COR-L47 (cell line): ENCODE data around the gene CLDN11.

ENCODE experiments used
- DNase-seq: peaks from one replicate; lab custom pipeline; 2025; lab: John Stamatoyannopoulos, UW

The CLDN11 gene

DNA sequence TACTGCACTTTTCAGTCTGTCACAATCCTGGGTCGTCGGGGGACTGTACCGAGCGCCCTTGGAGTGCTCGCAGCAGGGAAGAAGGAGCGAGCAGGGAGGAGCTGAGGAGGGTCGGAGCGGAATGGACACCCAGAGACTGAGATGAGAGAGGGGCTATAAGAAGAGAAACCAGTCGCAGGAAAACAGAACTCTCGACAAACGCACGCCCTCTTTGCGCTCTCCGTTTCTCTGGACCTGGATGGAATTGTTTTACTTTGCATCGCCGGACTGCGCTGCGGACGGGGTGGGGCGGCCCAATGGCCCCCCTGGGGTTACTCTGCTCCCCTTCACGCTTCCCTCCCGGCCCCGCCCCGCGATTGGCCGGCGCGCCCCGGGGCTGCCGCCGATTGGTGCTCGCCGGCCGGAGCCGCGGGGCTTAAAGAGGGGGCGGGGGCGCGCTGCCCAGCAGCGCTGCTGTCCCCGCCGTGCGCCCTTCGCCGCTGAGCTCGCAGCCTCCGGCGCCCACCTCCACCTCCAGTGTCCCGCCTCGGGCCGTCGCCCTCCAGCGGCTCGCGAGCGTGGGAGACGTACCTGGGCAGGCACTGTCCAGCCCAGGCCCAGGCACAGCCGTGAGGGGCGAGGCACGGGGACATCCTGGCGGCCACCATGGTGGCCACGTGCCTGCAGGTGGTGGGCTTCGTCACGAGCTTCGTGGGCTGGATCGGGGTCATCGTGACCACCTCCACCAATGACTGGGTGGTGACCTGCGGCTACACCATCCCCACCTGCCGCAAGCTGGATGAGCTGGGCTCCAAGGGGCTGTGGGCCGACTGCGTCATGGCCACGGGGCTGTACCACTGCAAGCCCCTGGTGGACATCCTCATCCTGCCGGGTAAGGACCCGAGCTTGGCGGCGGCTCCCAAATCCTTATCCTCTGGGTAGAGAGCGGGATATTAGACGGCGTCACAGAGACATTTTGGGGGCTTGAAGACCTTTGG, at the start of gene CLDN11:
Gene CLDN11 (plus strand): TSS at position 447 of the 977 bp plus-strand sequence. CDS start 199 bp downstream, at position 646.
- DNase-seq, result peak; percentile 38

DNA sequence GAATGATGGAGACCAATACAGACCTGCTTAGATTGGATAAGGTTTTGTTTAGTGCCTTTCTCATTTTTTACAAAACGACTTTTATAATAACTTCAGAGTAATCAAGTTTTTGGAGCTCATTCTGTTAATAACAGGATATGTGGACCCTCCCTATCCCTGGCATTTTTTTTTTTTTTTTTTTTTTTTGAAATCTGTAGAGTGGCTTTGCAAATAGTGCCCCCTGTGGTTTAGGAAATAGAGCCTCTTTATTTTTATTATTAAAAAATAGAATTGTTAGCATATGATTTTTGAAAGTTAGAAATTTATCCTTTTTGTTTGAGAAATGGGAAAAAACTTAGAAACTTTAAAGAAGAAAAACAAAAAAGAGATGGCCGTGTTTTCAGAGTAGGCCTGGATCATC, 49.7 kb upstream of the CLDN11 start:
- DNase-seq, result no peak

DNA sequence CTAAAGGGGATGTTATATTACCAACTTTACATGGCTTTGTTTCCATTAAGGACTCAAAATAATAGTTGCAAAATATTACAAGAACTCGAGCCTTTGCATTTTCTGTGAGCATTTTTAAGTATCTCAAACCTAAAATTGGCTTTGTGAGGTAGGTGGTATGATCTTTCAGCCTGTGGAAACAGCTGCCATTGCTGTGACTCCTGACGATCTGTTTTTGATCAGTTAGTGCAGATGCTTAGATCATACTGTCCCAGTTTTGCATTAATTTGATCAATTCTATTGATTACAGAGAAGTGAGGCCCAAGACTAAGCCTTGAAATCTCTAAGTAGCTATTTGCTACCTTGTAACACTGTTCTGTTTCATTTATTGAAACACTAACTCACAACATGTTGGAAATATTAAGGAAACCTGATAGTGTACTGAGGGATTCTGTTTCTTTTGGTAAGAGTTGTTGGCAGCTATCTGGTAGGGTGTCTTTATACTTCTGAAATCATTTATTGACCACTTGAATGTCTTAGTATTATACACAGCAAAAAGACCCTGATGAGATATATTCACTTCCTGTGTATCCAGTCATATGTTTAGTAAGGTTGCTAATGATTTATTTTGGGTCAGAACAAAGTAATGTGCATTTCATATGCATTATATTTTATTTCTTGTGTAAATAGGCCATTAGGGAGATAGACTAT, 46.3 kb upstream of the CLDN11 start:
- DNase-seq, result no peak

DNA sequence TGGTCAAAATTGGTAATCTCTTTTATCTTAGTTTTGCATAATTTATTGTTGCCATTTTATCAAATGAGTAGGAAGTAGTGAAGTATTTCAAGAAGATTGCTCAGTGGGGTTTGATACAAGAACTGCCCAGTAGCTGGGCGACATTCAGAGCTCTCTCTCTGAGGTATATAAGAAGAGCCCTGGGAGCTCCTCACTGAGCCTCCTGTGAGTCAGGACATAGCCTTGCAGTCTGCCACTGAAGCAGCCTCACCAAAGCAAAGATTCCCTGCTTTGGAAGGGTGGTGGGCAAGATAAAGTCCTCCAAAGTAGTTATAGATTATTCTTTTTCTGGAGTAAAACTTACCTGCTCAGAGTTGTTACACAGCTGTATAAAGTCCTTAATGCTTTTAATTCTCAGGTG, 35.1 kb upstream of the CLDN11 start:
- no peak for DNase-seq

DNA sequence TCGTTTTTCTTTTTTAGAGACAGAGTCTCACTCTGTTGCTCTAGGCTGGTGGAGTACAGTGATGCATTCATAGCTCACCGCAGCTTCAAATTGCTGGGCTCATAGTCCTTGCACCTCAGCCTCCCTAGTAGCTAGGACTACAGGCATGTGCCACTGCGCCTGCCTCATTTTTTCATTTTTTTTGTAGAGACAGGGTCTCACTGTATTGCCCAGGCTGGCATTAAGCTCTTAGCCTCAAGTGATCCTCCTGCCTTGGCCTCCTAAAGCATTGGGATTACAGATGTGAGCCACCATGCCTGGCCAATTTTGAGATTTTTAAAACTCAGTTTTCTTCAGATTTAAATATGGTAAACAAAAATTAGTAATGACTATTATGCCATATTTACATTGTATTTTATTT, 32.2 kb upstream of the CLDN11 start:
- no peak for DNase-seq

DNA sequence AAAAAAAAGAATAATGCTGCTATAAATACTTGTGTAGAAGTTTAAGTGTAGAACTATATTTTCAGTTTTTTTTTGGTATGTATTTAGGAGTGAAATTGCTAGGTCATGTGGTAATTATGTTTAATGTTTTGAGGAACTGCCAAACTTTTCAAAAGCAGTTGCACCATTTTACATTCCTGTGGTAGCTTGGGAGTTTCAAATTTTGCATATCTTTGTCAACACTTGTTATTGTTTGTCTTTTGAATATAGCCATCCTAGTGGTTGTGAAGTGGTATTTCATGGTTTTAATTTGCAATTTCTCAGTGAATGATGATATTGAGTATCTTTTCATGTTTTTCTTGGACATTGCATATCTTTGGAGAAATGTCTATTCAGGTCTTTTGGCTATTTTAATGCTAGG, 30.7 kb upstream of the CLDN11 start:
- no peak for DNase-seq

DNA sequence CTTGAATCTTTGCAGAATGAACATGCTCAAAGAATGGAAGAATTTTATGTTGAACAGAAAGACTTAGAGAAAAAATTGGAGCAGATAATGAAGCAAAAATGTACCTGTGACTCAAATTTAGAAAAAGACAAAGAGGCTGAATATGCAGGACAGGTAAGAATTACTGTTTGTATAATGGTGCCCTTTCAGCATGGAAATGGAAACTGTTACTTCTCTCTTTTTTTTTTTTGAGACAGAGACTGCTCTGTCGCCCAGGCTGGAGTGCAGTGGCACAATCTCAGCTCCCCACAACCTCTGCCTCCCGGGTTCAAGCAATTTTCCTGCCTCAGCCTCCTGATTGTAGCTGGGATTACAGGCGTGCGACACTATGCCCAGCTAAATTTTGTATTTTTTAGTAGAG, 27.6 kb upstream of the CLDN11 start:
- DNase-seq, result no peak

DNA sequence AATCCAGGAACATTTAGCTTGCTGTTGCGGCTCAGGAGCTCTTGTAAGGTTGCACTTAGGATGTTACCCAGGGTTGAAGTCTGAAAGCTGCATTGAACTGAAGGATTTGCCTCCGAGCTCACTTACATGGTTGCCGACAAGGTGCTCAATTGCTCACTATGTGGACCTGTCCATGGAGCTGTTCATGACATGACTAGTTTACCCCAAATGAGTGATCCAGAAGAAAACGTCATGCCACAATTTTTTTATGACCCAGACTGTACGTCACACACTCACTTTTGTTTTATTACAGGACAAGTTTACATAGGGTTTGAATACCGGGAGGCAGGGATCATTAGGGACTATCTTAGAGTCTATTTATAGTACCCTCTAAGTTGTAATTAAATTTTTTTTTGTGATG, 21.0 kb upstream of the CLDN11 start:
- no peak for DNase-seq

DNA sequence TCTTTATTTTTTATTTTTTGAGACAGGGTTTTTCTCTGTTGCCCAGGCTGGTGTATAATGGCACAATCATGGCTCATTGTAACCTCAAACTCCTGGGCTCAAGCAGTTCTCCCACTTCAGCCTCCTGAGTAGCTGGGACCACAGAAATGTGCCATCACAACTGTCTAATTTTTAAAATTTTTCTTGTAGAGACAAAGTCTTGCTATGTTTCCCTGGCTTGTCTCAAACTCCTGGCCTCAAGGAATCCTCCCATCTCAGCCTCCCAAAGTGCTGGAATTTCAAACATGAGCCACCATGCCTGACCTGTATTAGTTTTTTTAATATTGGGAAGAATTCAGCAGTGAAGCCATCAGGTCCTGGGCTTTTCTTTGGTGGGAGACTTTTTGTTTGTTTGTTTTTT, 13.6 kb upstream of the CLDN11 start:
- no peak for DNase-seq

DNA sequence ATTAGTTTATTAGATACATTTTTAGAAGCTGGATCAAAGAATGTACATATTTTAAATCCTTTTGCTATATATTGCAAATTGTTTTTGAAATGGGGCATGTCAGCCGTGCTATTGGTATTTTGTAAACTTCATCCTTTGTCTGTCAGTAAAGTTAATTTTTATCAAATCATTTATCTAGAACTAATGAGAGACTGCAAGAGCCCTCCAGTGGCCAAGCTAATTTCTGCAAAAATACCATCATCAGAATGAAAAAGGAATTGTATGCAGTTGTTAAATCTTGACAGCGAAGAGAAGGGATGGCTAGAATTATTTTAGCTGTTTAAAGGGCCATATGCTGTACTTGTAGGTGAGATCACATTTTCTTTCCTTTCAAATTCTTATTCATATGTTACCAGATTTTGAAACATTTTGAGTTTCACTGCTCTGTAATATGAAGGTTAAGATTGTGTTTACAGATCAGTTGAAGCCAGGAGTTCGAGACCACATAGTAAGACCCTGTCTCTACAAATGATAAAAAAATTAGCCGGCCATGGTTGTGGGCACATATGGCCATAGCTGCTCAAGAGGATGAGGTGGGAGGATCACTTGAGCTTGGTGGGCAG, 8.1 kb upstream of the CLDN11 start:
- DNase-seq, result peak; percentile 42

DNA sequence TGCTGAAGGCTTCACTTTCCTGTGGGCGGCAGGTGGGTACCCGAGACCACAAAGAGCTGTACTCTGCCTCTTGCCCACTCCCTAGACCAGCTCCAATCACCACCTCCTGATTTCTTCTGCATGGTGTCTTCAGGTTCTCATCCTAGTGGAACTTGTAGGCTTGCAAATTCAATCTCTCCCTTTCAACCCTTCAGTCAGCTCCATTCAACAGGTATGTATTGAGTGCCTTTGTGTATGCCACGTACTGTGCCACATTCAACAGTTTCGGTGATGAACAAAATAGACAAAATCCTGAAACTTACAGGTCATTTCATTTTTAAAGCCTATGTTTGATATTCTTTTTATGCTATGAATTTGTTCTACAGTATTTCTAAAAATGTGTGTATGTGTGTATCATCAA, 5.4 kb upstream of the CLDN11 start:
- DNase-seq, result no peak

DNA sequence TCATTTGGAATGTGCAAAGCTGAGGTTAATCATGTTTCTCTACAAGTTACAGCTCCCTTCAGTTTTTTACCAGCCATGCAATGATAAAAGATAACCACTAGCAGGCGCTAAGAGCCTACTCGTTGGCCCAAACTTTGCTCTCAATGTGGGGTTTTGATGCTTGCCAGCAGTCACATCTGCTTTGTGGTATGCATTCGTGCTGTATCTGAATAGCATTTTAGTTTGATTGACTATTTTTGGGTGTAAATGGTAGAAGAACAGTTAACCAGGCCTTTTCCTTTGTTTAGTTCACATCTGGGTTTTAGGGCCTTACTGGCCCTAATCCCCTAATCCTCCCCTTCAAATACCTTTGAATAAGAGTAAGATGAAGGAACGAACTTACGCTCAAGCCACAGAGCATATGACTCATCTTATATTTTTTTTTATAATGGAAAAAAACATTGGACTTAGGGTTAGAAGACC, 4.4 kb upstream of the CLDN11 start:
- DNase-seq, result peak; percentile 74

DNA sequence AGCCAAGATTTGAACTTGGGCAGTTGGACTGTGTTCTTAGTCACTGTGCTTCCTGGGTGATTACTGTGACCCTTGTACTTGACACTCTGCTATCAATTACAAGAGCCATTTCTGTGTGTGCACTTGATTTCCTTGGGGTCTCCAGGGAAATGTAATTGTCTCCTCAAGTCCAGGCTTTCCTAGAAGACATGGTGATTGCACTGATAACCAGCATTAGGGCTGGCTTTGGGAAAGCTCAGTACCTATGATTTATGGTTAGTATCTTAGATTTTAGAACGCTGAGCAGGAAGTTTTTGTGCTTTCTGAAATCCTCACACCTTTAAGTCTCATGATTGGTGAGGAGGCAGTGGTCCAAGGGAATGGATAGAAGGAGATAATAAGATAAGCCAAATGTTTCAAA, 1.6 kb upstream of the CLDN11 start:
- DNase-seq, result no peak

DNA sequence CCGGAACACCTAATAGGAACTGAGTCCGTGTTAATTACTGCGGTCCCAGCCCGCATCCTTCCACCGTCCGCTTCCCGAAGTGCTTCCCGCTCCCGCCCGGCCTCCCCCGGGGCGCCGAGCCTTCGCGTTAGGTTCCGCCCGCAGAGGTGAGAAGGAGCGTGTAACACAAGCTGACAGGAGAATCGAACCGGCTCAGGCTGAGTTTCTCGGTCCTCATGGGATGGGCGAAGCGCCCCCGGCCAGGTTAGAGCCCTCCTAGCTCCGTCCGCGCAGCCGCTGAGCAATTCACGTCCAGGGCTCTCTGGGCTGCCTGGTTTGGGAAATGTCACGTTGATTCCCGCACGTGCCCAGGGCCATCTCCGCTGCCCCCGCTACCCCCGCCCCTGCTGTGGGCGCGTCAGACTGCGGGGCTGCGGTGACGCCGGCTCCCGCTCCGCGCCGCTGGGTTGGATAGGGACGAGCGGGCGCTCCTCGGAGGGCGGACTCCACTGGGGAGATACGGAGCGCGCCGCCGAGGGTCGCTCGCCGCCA, 954 bp downstream of the CLDN11 start:
- DNase-seq, result no peak

DNA sequence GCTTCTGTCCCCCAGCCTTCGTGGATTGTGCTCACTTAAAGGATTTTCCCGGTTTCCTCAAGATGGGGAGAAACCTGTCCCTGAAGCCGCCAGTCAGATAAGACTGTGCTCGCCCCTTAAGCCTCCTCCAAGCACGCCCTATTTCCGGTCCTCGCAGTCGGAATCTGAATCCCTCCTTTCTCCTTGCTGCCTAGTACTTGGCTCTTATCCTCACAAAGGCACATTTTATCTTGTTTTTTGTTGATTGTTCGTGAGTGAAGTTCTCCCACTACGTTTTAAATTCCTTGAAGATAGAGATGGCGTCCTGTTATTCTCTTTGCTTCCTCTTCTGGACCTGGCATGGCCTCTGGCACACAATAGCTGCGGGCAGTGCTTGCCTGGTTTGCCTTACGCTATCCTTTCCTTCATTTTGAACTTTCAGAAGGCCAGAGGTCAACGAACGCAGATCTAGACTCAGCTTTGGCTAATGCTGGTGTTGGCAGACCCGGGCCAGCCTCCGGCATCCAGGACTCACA, 1.7 kb downstream of the CLDN11 start:
- DNase-seq, result no peak

DNA sequence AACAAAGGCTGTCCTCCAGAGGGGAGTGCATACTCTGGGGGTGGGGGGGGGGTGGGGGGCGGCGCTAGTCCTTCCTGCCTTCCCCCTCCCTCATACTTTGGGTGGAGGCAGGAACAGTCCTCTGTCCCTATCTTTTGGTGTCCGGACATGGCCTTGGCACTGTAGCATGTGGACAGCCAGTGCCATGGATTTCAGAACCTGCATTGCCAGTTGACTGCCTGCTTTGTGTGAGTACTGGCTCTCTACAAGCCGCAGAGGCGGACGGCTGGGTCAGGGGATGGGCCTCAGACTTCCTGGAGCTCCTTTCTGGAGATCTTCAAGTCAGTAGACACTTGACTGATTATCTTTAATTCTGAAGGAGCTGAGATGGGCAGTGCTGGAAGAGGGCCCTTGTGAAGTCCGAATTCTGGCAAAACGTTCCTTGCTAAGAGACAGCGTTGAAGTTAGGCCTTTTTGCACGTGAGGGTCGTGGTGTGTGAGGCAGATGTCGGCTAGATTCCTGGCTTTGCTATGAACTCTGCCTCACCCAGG, 2.5 kb downstream of the CLDN11 start:
- DNase-seq, result no peak

DNA sequence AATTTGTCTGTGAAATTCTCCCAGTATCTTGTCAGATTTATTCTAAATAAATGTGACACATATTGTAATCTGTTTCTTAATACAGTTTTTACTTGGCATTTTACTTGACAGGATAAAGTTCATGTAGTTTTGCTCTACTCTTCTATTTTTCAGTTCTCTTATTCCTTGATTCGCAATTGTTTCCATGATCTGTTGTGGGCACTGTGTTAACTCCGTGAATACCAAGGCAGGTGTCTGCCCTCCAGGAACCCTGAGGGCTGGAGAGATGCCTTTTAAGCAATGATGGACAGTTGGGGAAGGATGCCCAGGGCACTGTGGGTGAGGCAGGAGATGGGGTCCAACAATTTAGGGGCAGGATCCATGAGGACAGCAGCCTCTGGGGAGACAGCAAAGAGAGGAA, 3.1 kb downstream of the CLDN11 start:
- DNase-seq, result no peak

DNA sequence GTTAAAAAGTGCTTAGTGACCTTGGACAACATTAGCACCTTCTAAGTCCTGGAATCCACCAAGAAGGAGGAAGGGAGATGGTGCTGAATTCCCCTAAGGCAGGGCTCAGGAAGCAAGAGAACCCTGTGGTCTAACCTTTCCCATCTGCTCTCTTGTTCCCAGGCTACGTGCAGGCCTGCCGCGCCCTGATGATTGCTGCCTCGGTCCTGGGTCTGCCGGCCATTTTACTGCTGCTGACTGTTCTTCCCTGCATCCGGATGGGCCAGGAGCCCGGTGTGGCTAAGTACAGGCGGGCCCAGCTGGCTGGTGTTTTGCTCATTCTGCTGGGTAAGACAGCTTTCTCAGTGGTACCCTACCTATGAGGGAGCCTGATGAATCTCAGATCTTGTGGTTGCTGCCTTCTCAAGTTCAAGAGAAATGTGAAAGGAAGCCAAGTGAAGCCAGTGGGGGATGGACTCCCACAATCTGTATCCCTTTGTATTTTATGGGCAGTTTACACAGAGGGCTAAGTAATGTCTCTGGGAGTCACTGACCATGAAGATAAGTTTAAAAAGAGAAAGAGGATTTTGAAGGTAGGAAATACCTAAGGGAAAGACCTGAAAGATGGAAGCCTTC, 4.4 kb downstream of the CLDN11 start:
- DNase-seq, result no peak

DNA sequence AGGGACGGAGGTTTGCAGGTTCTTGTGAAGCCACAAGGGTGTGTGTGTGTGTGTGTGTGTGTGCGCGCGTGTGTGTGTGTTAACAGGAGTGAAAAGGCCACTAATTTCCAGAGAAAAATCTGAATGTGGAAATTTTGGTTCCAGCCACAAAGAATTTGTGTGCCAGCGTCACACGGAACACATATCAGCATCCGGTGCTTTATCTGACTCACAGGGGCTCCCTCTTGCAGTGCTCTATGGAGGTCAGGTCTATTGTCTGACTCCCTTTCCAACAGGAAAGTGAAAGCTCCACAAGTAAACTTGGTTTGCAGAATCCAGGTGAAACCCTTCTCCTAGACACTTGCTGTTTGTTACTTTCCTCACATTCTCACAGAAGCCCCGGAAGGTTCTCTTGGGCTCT, 6.2 kb downstream of the CLDN11 start:
- DNase-seq, result no peak

DNA sequence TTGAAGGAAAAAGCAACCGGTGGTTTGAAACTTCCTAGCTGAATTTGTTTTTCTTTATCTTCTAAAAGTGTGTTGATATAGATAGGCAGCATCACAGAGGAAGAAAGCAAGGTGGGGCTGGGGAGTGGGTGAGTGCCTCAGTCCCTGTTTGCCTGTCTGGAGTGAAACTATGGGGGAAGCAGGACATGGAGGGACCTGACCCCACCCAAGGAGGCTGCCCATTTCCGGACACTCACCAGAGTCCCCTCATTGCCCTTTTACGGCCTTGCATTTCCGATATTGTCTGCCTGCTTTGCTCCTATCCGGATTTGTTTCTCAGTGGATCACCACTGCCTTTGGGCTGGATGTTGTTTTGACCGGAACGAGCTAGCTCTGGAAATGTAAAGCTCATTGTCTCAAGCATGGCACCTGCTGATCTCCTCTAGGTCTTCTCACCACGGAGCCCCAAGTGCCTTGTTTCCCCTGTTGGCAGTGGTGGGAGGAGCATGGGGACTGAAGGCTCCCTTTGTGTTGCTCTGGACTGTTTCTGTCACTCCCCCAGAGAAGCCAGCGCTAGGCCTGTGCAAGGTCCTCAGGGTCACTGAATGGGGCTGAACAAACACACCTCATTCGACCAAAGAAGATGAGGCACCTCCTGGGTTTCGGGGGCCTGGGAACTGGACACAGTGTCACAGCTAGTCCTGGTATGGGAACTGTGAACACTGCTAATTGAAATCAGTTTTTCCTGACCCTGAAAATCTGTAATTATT, 7.0 kb downstream of the CLDN11 start:
- no peak for DNase-seq

DNA sequence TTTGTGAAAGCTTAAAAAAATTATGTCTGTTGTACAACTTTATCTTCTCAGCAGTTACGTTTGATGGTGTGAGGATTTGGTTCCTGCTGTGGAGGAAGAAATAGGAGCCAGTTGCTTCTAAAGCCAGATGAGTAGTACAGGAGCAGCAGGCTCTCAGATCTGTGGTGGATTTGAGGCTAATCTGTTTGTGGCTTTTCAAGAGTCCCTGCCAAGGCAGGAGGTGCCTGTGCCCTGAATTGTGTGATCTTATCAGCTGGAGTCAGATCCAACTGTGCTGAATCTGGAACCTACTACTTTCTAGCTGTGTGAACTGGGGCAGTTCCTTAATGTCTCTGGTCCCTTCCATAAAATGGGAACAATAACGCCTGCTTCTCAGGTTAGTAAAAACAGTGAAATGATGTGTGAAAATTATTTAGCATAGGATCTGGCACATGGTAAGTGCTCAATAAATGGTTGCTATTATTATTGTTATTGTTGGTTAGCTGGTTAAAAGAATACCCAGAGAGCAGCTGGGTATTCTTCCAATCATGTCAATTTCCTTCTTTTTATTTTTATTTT, 7.7 kb downstream of the CLDN11 start:
- DNase-seq, result no peak
